HG03139 (cell line): ENCODE measurements around the gene CCDC60.

Experiments used
- ATAC-seq: cut with Tn5 transposase; IDR thresholded peaks from one replicate; pipeline ENCODE4 v1.9.1; 2021; ENCODE audit not compliant: unreplicated experiment

The CCDC60 gene, protein sequence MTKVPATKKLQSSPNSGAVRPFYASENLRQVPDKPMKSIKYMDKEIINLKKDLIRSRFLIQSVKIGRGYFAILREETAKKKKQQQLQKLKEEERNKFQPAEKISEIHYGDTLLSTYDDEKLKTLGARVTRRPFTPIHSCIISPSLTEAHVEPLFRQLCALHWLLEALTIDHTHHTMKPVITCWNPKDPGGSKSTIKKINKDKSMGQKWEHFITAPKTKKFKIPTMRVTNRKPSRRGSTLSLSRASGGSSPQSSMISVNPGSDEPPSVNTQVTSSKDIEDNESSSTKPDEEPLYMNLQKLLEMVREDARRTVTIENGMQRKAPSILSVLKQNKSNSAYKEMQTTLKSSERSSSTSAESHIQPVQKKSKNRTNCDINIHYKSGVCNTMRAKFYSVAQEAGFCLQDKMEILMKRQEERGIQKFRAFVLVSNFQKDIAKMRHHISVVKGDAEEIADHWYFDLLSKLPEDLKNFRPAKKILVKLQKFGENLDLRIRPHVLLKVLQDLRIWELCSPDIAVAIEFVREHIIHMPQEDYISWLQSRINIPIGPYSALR

DNA sequence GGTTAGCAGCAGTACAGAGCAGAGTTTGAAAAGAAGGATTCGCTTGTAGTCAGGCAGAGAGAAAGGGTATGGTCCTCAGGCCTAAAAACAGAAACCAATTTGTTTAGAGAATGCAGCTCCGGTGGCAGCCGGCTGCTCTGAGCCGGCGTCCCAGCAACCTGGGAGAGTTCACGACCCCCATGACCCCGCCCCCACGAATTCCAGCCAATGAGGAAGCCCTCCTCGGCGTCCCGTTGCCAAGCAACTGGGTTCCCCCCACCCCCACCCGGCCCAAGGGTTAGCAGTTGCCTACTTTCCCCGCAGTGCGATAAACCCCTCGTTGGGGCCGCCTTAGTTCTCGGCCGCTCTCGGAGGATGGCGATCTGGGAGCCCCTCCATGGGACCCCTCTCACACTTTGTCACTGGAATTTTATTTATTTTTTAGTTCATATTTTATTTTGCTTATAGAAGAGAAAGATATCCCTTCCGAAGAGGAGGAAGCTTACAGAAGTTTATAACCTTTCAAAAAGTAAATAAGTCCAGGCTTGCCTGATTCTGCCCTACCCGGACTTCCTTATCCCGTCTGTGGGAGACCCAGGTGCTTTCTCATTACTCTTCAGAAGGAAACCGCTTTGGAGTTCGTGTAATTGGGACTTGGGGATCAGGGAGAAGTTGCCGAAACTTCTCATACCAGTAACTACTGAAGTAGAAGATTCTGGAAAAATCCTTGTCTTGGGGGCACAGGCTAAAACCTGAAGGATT lies at the start of gene CCDC60:
TSS of gene CCDC60 (plus strand) at position 300 of the 741 bp plus-strand sequence. CDS start 448 bp downstream, outside the sequence.
- ATAC-seq, result no peak

DNA sequence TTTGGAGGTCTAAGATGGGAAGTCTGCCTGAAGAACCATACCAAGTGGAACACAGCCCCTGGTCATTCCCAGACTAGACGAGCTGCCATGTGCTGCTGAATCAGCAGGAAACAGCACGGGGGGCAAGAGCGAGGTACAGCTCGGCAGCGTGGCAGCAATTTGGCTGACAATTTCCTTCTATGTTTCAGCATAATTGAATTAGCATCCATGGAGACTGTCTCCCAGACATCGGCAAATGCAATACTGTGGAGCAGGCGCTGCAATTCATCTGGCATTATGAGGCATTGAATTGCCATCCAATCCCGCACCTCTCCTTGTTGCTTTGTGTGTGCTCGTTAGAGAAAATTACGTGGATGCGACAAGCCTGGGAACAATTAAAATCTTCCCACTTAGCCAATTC lies 46.0 kb upstream of the CCDC60 start:
- ATAC-seq, result no peak

DNA sequence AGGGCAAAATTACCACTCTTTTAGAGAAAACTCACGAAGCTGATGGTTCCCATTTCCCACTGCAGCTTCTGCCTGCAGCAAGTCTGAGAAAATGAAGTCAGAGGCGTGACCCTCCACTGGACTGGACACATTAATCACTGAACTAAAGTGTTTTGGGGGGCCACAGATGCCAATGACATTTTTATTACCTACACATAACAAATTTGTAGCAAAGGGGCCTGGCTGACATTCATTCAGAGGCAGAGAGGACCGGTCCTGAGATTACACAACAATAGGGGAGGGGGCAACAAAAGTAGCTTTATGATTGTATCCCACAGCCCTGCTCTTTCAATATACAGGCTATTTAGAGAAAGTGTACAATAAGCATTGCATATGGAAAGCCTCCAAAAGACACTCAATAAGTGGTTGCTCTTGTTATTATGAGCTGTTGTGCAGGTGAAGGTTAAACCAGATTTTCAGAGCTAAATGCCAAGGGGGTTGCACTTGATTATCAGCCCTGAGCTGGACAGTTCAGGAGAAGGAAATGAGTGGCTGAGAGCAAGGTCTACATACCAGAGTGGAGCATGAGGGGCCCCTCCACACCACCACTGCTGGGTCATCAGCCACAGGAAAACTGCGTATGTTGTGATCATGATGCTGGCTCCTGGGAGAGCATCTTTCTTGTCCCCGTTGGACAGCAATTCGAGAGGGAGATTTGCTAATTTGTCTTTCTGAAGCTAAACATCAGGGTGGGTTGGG lies 41.5 kb upstream of the CCDC60 start:
- no peak for ATAC-seq

DNA sequence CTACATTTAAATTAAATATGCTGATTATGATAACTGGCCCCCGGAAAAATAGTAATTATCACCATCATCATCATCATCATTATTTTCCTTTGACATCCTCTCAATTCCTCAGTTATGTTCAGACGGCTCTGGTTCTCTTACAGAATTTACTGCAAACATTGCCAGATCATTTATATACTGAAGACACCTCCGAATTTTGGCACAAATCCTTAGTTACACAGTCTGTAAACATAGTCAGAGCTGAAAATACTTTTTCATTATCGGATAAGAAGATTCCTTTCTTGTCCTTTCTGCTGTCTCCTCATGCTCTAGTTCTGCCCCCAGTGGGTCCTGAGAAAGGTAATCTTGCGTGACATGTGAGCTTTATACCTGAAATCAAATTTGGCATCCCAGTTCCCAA lies 40.3 kb upstream of the CCDC60 start:
- no peak for ATAC-seq

DNA sequence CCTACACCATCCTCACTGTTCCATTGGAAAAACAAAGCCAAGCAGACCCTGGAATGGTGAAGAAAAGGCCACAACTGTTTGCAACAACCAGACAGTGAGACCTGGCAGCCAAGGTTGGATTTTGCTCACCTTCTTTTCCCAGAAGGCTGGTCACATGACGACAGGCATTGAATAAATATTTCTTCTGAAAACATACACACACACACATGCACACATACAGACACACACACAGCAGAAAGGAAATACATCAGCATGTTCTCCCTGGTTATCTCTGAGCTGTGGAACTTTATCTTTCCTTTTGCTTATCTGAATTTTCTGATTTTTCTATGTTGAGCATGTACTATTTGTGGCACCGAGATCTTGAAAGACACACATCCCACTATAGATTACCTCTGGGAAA lies 38.0 kb upstream of the CCDC60 start:
- no peak for ATAC-seq

DNA sequence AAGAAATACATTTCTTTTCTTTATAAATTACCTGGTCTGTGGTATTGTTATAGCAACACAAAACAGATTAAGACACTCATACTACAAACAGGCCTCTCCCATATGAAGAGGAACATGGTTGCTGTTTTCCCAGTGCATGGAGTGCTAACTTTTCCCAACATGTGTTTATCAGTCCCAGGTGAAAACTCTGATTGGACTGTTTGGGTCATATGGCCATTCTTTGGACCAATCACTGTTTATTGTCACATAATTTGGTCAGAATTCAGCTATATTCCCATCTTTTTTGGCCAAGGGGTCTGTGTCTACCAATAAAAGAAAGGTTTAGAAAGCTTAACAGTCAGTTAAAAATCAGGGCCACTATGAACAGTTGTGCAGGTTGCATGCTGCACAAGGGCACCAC lies 35.4 kb upstream of the CCDC60 start:
- no peak for ATAC-seq

DNA sequence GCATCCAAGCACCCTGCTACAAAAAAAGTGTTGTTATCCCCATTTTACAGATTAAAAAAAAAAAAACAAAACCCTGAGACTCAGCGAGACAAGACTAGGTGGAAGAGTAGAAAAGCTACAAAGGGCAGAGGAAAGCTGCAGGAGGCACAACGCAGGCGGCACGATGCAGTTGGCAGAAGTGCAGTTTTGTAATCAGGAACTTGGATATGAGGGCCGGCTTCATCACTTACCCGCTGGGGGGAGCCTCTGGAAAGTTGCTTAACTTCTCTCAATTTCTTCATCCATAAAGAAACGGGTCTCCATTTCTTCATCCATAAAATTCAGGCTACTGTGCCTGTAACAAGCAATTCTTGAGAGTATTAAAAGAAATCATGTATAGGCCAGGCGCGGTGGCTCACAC lies 33.1 kb upstream of the CCDC60 start:
- ATAC-seq, result no peak

DNA sequence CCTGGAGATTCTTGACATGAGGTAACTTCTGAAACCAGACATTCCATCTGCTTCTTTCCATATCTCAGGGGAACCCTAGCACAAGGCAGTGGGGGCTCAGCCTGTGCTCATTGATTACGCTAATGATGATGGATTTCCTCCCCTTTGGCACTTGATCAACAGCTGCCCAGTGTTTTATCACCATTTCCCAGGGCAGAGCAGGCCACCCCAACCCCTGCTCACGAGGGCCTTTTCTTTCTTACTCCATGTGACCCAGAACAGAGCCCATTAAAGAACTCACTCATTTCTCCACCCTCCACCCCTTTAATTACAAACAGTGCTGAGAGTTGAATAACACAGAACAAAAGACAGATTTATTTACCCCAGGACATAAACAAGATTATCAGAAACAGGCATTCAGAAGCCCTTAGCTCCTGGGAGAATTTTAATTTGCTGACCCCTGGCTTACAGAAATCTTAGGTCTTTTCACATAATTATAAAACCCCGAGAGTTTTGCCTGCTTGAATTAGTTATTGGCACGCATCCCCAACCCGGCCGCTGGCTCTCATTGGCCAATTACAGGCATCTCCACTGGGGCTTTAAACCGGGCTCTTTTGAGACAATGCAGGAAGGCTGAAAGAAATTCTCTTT lies 32.0 kb upstream of the CCDC60 start:
- ATAC-seq, result no peak

DNA sequence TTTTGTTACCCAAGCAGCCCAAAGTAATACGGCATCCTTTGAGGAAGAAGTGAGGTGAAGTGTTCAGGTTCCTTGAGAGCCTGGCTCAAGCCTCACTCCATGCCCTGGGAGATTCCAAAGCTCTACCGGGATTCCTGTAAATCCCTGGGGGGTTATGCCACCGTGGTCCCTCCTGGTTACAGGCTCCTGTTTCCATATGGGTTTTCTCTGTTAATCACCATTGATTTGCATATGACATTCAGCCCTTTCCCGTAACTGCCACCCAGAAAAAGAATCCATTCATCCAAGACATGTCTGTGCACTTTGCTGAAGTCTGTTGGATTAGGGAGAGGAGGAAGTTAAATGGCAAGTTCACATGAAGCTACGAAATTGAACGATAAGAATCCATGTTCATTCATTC lies 27.9 kb upstream of the CCDC60 start:
- ATAC-seq, result no peak

DNA sequence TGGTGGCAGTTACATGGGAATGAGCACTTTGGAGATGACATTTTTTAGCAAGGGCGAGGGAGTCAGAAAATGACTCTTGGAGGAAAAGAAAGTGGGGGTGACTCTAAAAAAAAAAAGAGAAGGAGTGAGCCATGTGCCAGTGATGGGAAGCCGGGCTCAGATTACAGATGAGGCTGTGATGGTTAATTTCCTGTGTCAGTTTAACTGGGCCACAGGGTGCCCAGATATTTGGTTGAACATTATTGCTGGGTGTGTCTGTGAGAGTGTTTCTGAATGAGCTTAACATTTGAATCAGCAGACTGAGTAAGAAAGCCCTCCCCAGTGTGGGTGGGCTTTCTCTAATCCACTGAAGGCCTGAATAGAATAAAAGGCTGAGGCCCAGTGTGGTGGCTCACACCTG lies 26.8 kb upstream of the CCDC60 start:
- ATAC-seq, result no peak

DNA sequence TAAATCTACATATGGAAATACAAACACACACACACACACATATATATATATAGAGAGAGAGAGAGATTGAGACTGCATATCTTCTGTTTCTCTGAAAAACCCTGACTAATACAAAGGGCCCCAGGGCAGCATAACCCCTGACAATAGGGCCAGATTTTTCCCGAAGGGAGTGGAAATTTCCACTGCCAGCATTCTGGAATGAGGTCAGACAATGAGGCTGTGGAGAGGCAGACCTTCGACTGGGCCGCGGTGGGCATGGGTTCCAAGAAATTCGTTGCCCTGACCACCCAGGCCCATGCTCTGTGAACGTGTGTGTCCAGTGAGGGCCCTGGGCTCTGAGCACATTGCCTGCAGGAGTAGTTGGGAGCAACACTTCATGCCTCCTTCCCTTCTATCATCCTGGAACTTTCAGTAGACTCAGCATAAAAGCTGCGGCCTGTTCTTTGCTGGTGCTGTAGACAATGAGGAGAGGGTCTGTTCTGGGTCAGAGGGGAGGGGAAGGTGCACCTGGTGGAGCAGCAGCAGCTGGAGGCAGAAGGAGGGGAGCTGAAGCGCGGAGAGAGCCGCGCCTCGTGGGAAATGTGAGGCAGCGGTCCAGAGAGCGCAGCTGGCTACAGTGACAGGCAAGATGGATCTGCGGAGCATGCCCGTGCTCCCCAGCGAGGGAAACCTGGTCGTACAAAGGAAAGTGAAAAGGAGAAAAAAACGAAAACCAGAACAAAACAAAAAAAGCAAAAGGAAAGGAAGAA lies 25.6 kb upstream of the CCDC60 start:
- ATAC-seq, result no peak

DNA sequence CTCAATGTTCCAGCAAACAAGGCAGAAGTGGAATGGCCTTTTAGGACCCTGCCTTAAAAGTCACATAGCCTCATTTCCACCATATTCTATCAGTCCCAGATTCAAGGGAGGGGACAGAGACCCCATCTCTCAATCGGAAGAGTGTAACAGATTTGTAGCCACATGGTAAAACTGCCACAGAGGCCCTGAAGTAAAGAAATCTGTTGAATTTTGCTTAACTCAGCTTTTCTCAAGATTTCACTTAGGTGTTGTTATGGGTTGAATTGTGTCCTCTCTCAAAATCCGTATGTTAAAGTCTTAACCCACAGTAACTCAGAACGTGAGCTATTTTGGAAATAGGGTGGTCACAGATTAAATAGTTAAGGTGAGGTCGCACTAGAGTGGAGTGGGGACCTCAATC lies 22.7 kb upstream of the CCDC60 start:
- ATAC-seq, result no peak

DNA sequence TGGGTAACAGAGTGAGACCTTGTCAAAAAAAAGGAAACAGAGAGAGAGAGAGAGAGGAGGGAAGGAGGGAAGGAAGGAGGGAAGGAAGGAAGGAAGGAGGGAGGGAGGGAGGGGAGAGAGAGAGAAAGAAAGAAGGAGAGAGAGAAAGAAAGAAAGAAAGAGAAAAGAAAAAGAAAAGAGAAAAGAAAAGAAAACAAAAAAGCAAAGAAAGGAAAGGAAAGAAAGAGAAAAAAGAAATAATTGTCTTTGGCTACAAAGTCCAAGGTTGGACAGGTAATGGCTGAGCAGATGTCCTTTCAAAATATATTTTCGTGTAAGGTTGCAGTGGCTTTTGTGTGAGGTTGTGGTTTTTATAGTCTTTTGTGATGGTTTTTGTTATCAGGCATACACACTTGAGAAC lies 21.6 kb upstream of the CCDC60 start:
- ATAC-seq, result no peak

DNA sequence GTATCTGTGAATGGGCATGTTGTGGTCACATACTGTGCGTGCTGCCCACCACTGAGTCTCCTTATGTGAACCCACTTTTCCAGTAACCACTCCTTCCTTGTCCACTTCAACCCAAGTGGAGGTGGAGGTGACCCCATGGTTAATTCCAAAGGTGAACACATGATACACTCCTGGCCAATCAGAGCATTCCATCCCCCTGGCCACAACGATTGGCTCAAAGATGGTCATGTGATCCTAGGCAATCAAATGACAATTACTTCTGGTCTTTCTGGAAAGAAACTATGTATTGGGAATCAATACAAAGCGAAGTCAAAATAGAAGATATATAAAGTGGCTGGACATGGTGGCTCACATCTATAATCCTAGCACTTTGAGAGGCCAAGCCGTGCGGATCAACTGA lies 20.2 kb upstream of the CCDC60 start:
- ATAC-seq, result no peak

DNA sequence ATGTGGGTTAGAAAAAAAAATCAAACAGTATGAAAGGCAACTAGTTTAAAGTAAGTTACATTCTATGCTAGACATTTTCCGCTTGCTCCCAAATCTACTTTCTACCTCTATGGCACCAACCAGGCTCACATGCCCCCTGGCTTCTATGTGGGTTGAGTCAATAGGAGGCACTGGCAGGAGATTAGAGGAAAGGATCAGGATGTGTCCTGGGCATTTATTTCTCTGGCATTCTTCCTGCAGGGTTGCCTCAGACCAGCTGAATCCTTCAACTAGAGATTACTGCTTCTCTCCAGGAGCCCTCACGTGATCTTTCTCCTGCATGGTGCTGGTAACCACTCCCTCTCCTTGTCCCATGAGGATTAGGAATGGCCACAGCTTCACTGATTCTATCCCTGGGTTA lies 14.9 kb upstream of the CCDC60 start:
- no peak for ATAC-seq

DNA sequence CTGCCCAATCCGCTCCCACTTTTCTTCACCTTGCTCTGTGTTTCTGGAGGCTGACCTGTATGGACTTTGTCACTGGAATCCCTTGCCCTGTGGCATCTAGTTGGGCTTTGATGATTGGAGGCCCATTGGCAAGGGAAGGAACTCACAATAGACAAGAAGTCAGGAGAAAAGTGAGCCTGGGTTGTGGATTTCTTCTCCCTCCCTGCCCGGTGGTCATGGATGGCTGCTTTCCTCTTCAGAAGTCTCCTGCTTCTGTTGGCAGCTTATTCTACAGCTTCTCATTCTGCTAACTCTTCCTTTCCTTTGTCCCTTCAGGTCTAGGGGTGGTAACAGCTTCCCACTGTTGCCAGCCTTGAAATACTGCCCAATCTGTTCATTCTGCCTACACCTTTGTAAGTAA lies 13.9 kb upstream of the CCDC60 start:
- ATAC-seq, result no peak

DNA sequence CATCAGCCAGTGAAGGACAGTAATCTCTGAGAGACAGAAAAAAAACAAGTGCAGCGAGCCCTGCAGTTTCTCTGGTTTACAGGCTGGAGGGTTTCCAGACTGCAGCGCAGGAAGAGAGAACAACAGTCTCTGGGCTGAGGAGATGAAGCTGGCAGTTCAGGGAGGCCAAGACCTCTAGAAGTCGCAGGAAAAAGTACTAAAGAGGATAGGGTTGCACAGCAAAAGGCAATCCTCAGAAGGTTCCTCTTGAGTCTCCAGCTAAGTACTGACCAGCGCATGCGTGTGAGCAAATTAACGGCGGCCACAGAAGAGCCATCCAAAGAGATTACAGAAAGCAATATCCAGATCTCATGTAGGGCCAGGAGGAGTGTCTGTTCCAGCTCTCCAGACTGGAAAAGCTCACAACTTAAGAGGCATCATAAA lies 12.2 kb upstream of the CCDC60 start:
- no peak for ATAC-seq

DNA sequence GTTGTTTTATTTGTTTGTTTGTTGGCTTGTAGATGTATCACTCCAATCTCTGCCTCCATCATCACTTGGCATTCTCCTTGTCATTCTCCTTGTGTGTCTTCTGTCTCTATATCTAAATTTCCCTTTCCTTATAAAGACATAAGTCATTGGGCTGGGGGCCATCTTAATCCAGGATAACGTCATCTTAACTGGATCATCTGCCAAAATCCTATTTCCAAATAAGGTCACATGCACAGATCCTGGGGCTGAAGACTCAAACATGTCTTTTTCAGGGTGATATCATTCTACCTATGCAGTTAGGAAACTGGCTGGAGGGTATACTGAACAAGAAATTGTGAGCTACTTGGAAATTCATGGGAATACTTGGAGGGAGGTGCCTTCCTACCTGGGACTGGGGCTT lies 8.7 kb upstream of the CCDC60 start:
- ATAC-seq, result no peak

DNA sequence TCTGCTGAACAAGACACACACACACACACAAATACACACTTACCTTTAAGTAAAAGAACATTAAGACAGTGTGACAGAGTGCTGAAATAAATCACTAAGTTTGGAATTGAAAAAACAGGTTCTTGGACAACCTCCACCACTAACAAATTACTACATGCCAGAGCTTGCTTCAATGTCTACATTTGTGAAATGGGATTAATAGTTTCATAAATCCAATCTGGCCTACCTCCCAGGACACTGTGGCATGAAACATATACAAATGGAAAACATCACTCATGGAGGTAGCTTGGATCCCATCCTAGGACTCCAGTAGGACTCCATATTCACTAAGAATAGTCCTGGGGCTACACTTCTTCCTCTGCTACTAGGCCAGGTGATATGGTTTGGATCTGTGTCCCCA lies 8.2 kb upstream of the CCDC60 start:
- ATAC-seq, result no peak

DNA sequence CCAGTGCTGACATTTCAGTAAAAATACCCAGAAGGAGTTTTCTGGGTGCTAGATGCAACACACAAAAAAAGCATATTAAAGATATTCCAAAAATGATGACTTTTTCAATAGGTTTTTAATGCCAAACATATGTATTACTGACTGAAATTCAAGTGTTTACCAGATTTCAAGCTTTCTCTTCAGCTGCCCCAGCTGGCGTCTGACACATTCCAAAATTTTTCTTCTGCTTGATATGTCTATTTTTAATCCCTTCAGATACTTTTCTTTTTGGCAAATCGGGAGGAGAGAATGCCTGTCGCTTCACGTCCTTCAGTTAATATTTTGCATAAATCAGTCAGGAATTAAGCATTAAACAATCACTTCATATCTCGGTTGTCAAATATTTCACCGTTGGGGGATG lies 7.1 kb upstream of the CCDC60 start:
- ATAC-seq, result no peak
